H1 (cell line): Measurements from ENCODE around the gene ASIC1. TPM values are rescaled to one million over a fixed set of nuclear protein-coding genes. Genes with fewer than 3 reads are reported as not detected.

Source experiments
- BRCA1 ChIP-seq: IDR thresholded peaks from 2 replicates; pipeline ENCODE4 v1.6.1; 2012; ENCODE audit warnings: low read depth, low read length, improper control_type of control experiment
- CHD2 ChIP-seq: IDR thresholded peaks from 2 replicates; pipeline ENCODE4 v1.6.1; 2012; ENCODE audit warnings: low read length, improper control_type of control experiment
- CTCF ChIP-seq, 3 experiments: IDR thresholded peaks; 1 replicate in 2 of 3; 2 replicates in 1 of 3; pipeline versions ENCODE4 v1.5.1 to v1.6.1; 2011; ENCODE audit warnings: low read length in 3 of 3, mild to moderate bottlenecking in 3 of 3, inconsistent platforms in 2 of 3, low read depth in 1 of 3, moderate library complexity in 1 of 3; ENCODE audit not compliant: insufficient read depth in 1 of 3; ENCODE audit errors: control extremely low read depth in 1 of 3
- EP300 ChIP-seq, 2 experiments: IDR thresholded peaks; 1 replicate in 1 of 2; 2 replicates in 1 of 2; pipeline ENCODE4 v1.6.1; 2011 to 2012; ENCODE audit warnings: low read depth in 2 of 2, low read length in 2 of 2, mild to moderate bottlenecking in 2 of 2, borderline replicate concordance in 1 of 2, inconsistent platforms in 1 of 2, moderate library complexity in 1 of 2
- GABPA ChIP-seq: IDR thresholded peaks from 2 replicates; pipeline ENCODE4 v1.6.1; 2011; ENCODE audit warnings: mild to moderate bottlenecking, low read length, moderate library complexity, borderline replicate concordance; ENCODE audit not compliant: insufficient read depth
- POLR2A ChIP-seq, 2 experiments: IDR thresholded peaks; 1 replicate in 1 of 2; 2 replicates in 1 of 2; pipeline ENCODE4 v1.6.1; 2011; ENCODE audit warnings: low read depth in 2 of 2, low read length in 2 of 2, mild to moderate bottlenecking in 2 of 2; ENCODE audit errors: control extremely low read depth in 1 of 2
- POU5F1 ChIP-seq: IDR thresholded peaks from 2 replicates; pipeline ENCODE4 v1.6.1; 2011; ENCODE audit warnings: low read depth, mild to moderate bottlenecking, low read length, moderate library complexity
- RBBP5 ChIP-seq: IDR thresholded peaks from 2 replicates; pipeline ENCODE4 v1.7.1; 2012; ENCODE audit warnings: low read depth, mild to moderate bottlenecking, inconsistent platforms, low read length, moderate library complexity, borderline replicate concordance
- polyA plus RNA-seq, 7 experiments: library from polyadenylated mRNA; depleted of rRNA in 3 of 7; stranded (reverse) in 5 of 7; unstranded in 2 of 7; fragments of >200 nt in 5 of 7; fragments of 200-250 nt in 2 of 7; gene quantifications; 1 replicate in 5 of 7; 2 replicates in 1 of 7; 4 replicates in 1 of 7; pipeline versions ENCODE4 v1.2.1 to v1.2.3, GENCODE V29; 2011 to 2013; ENCODE audit warnings: missing spikeins in 2 of 7, mixed read lengths in 2 of 7
- total RNA-seq: library from RNA; stranded (reverse); fragmentation: NEBNext Ultra II Directional; extraction: Animal tissue kit (Norgen Biotek cat#: 25700); gene quantifications from 2 replicates; pipeline ENCODE4 v1.2.1, GENCODE V29; 2021

The ASIC1 gene
- total and polyA plus RNA-seq, 2 of the 8 experiments (the other 6 are each of a cell fraction or from before 2014, with no cell fraction given) = 2.4 to 4.4 TPM

GRCh38 chr12:50074936-50075807 lies 17.8 kb downstream of the ASIC1 start (continued):
- TF ChIP-seq CTCF (IDR thresholded peaks at IDR 0.05; ENCODE audit: control extremely low read depth in 1 of 3, insufficient read depth in 1 of 3, low read depth in 1 of 3, low read length in 3 of 3) (peak; percentile 92 to 94 (median 94)), POLR2A (IDR thresholded peaks at IDR 0.05; ENCODE audit: control extremely low read depth in 1 of 2, low read depth in 2 of 2, low read length in 2 of 2) (no peak), POU5F1 (no peak), GABPA (peak; percentile 27; the same call in 1 of the 2 replicates), CHD2 (0 out of 2 replicates have a peak, but pooled peaks have one; percentile 59), BRCA1 (0 out of 2 replicates have a peak, but pooled peaks have one; percentile 46), EP300 (IDR thresholded peaks at IDR 0.05; ENCODE audit: borderline replicate concordance in 1 of 2, low read depth in 2 of 2, low read length in 2 of 2) (no peak), RBBP5 (0 out of 2 replicates have a peak, but pooled peaks have one; percentile 50)
- TF ChIP-seq, all 59 proteins: peak for 10
